ENCODE measurements around the gene RTKN2.

DNA sequence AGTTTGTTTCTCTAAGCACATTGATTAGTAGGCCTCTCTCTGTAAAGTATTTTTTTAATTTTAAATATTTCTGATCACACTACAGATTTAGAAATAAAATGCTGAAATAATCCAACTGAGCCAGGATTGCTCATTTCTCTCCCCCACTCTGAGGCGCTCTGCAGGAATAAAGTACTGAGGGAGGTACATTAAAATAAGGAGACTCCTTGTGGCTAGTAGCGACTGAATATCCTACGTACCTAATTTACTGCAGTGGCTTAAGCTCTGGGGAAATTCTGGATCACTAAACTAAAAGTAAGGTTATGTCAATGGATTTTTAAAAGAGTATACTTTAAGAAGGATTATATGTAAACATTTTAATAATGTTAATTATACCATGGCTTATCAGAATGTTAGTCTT is 75.2 kb downstream of the RTKN2 start:
- TF ChIP-seq YY1 (IDR thresholded peaks at IDR 0.05; ENCODE audit: insufficient read depth, insufficient read length) = no peak
- no peak for TF ChIP-seq ZNF274 (IDR thresholded peaks at IDR 0.05; ENCODE audit: low read depth, low read length)
